ENCODE results near the gene CACNA1A. TPM values are rescaled to one million over a fixed set of nuclear protein-coding genes. Genes with fewer than 3 reads are reported as not detected.

CACNA1A gene
- total RNA-seq, 6 experiments from 2014 or later: 1.3 to 13.2 (median 10.0) TPM

- peaks cover 21% of the 10 kb centered on the region for H3K27me3 Mint-ChIP-seq (ENCODE audit: insufficient read depth)
- no peak for DNase-seq
- peaks cover 20% of the 10 kb centered on the region for H3K36me3 Mint-ChIP-seq (ENCODE audit: low read depth)
- H3K4me1 Mint-ChIP-seq (ENCODE audit: low read depth): no peaks in the 10 kb centered on the region
- TF ChIP-seq CTCF (IDR thresholded peaks at IDR 0.05): no peak
- H3K4me3 Mint-ChIP-seq: no peak overlapping the region
- no peak overlapping the region for H3K27ac Mint-ChIP-seq
- H3K9me3 Mint-ChIP-seq: peaks cover 38% of the 10 kb centered on the region
Measured at GRCh38 chr19:13478576-13478975, 27.7 kb downstream of the CACNA1A start.

DNA sequence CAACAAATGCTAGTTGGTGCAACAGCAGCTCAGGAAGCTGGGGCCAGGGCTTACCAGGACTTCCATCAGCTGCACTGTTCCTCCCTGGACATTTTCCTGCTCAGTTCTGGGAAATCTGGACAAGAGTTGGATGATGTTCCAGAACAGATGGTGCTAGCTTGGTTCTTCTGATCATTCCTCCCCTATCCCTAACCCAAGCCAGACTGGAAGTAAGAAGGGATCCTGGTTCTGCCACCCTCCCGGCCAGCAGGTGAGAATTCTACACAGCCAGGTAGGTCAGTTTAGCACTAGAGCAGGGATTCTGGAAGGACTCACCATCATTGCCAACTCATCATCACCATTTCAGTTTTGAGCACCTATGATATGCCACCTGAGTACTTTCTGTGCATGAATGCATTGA is 30.2 kb downstream of the CACNA1A start:
- no peak overlapping the region for H3K27ac Mint-ChIP-seq
- H3K36me3 Mint-ChIP-seq (ENCODE audit: low read depth): peaks cover 20% of the 10 kb centered on the region
- no peaks in the 10 kb centered on the region for H3K4me1 Mint-ChIP-seq (ENCODE audit: low read depth)
- H3K4me3 Mint-ChIP-seq: no peak overlapping the region
- no peak for TF ChIP-seq CTCF (IDR thresholded peaks at IDR 0.05)
- H3K27me3 Mint-ChIP-seq (ENCODE audit: insufficient read depth): peaks cover 18% of the 10 kb centered on the region
- peaks cover 30% of the 10 kb centered on the region for H3K9me3 Mint-ChIP-seq
- no peak for DNase-seq

DNA sequence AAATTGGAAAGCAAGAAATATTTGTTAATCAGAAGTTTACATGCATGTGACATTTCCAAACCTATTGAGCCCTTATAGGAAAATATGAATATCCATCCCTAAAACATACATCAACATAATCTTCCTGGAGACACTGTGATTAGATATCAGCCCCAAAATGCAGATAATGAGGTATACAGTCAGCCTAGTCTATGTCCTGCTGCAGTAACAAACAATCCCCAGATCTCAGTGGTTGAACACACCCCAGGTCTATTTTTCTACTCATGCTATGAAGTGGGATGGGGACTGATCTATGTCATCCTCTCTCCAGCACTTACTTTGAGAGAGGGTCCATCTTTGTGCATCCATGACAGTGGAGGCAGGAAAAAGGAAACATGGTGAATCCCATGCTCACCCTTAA is 31.2 kb downstream of the CACNA1A start:
- Mint-ChIP-seq H3K27me3 (ENCODE audit: insufficient read depth) (peaks cover 18% of the 10 kb centered on the region), H3K9me3 (peaks cover 30% of the 10 kb centered on the region), H3K4me3 (no peak overlapping the region), H3K27ac (no peak overlapping the region), H3K36me3 (ENCODE audit: low read depth) (peaks cover 20% of the 10 kb centered on the region), H3K4me1 (ENCODE audit: low read depth) (no peaks in the 10 kb centered on the region)
- TF ChIP-seq CTCF (IDR thresholded peaks at IDR 0.05): no peak
- no peak for DNase-seq

- Mint-ChIP-seq H3K9me3 (no peaks in the 10 kb centered on the region; the same call in 1 of the 2 replicates), H3K4me3 (no peak overlapping the region), H3K4me1 (ENCODE audit: low read depth) (no peaks in the 10 kb centered on the region; the same call in 1 of the 2 replicates), H3K27ac (no peak overlapping the region), H3K27me3 (ENCODE audit: insufficient read depth) (peaks cover 16% of the 10 kb centered on the region), H3K36me3 (ENCODE audit: low read depth) (no peaks in the 10 kb centered on the region; the same call in 1 of the 2 replicates)
- no peak for TF ChIP-seq CTCF (IDR thresholded peaks at IDR 0.05)
- no peak for DNase-seq
Measured at GRCh38 chr19:13466697-13467096, 39.6 kb downstream of the CACNA1A start.

- H3K4me3 Mint-ChIP-seq: no peak overlapping the region
- H3K36me3 Mint-ChIP-seq (ENCODE audit: low read depth): no peaks in the 10 kb centered on the region
- no peak for TF ChIP-seq CTCF (IDR thresholded peaks at IDR 0.05)
- H3K27me3 Mint-ChIP-seq (ENCODE audit: insufficient read depth): peaks cover 32% of the 10 kb centered on the region
- H3K27ac Mint-ChIP-seq: no peak overlapping the region
- H3K9me3 Mint-ChIP-seq: no peaks in the 10 kb centered on the region
- H3K4me1 Mint-ChIP-seq (ENCODE audit: low read depth): no peaks in the 10 kb centered on the region; the same call in 1 of the 2 replicates
- DNase-seq: no peak
Measured at GRCh38 chr19:13463296-13463695, 43.0 kb downstream of the CACNA1A start.

GRCh38 chr19:13461536-13461935 is 44.7 kb downstream of the CACNA1A start:
- H3K27me3 Mint-ChIP-seq (ENCODE audit: insufficient read depth): peaks cover 34% of the 10 kb centered on the region
- TF ChIP-seq CTCF (IDR thresholded peaks at IDR 0.05): no peak
- H3K9me3 Mint-ChIP-seq: no peaks in the 10 kb centered on the region
- no peaks in the 10 kb centered on the region for H3K36me3 Mint-ChIP-seq (ENCODE audit: low read depth)
- no peak for DNase-seq
- no peaks in the 10 kb centered on the region; the same call in 1 of the 2 replicates for H3K4me1 Mint-ChIP-seq (ENCODE audit: low read depth)
- H3K27ac Mint-ChIP-seq: no peak overlapping the region
- H3K4me3 Mint-ChIP-seq: no peak overlapping the region
